GM19324 (cell line): ENCODE results near the gene LAMA3.
"Not testable (repeated sequence)": the region's sequence is repeated elsewhere in the genome, so short reads cannot be mapped to it uniquely, and the experiment has no call there.

Experiments used
- ATAC-seq: cut with Tn5 transposase; IDR thresholded peaks from one replicate; pipeline ENCODE4 v1.9.1; 2021; ENCODE audit warnings: mild to moderate bottlenecking, moderate library complexity; ENCODE audit not compliant: unreplicated experiment, low FRiP score

The LAMA3 gene

GRCh38 chr18:23703057-23703986, 14.1 kb downstream of the LAMA3 start:
- no peak for ATAC-seq

- ATAC-seq, result no peak
These were observed 14.7 kb downstream of the LAMA3 start for GRCh38 chr18:23703987-23704384.

GRCh38 chr18:23704806-23705205, 15.6 kb downstream of the LAMA3 start:
- ATAC-seq, result no peak

GRCh38 chr18:23706971-23707640, 17.9 kb downstream of the LAMA3 start:
- no peak for ATAC-seq

GRCh38 chr18:23710068-23710527, 20.8 kb downstream of the LAMA3 start:
- no peak for ATAC-seq

GRCh38 chr18:23710946-23711345, 21.7 kb downstream of the LAMA3 start:
- ATAC-seq, result no peak

- no peak for ATAC-seq
These were observed 22.2 kb downstream of the LAMA3 start for GRCh38 chr18:23711426-23711825.

- ATAC-seq, result no peak
These were observed 23.2 kb downstream of the LAMA3 start for GRCh38 chr18:23712445-23712844.

- ATAC-seq, result no peak
These were observed 25.3 kb downstream of the LAMA3 start for GRCh38 chr18:23714576-23714975.

GRCh38 chr18:23716079-23716478, 26.8 kb downstream of the LAMA3 start:
- not testable (repeated sequence) for ATAC-seq

- no peak for ATAC-seq
These were observed 27.3 kb downstream of the LAMA3 start for GRCh38 chr18:23716516-23716915.

GRCh38 chr18:23716966-23717365, 27.7 kb downstream of the LAMA3 start:
- no peak for ATAC-seq

- ATAC-seq, result no peak
These were observed 29.0 kb downstream of the LAMA3 start for GRCh38 chr18:23718243-23718720.

GRCh38 chr18:23718731-23719130, 29.5 kb downstream of the LAMA3 start:
- no peak for ATAC-seq

GRCh38 chr18:23719634-23720201, 30.5 kb downstream of the LAMA3 start:
- ATAC-seq, result no peak

- ATAC-seq, result no peak
These were observed 32.6 kb downstream of the LAMA3 start for GRCh38 chr18:23721696-23722480.

- ATAC-seq, result no peak
These were observed 33.4 kb downstream of the LAMA3 start for GRCh38 chr18:23722646-23723045.

- ATAC-seq, result no peak
These were observed 33.9 kb downstream of the LAMA3 start for GRCh38 chr18:23723121-23723520.

- ATAC-seq, result no peak
These were observed 35.4 kb downstream of the LAMA3 start for GRCh38 chr18:23724681-23725080.

GRCh38 chr18:23725351-23725750, 36.1 kb downstream of the LAMA3 start:
- no peak for ATAC-seq
